Liver (tissue), 9 donors: ENCODE results near the gene CFAP100. TPM values are rescaled to one million over a fixed set of nuclear protein-coding genes. Genes with fewer than 3 reads are reported as not detected.
A peak's percentile ranks its signal among the peaks of the same experiment; 100 is the strongest.

Source experiments
- DNase-seq: peaks from one replicate; pipeline ENCODE4 v3.0.0-alpha.2; 2017; ENCODE audit warnings: low spot score
- H3K27ac ChIP-seq, 2 donors: one replicate each; pipeline ENCODE4 v1.7.0; 2013; ENCODE audit warnings: inconsistent platforms in 2 of 2, low read length in 2 of 2, control low read depth in 1 of 2, low read depth in 1 of 2, mild to moderate bottlenecking in 1 of 2
- H3K27me3 ChIP-seq, 4 donors: one replicate each; pipeline versions ENCODE4 v1.6.1 to v1.7.0; 2013; ENCODE audit warnings: low read length in 3 of 4, inconsistent platforms in 1 of 4, mild to moderate bottlenecking in 1 of 4, moderate library complexity in 1 of 4; ENCODE audit not compliant: control insufficient read depth in 4 of 4, insufficient read depth in 4 of 4
- H3K36me3 ChIP-seq, 4 donors: one replicate each; pipeline versions ENCODE4 v1.6.1 to v1.7.0; 2013; ENCODE audit warnings: low read length in 3 of 4, mild to moderate bottlenecking in 3 of 4, low read depth in 1 of 4, moderate library complexity in 1 of 4; ENCODE audit not compliant: control insufficient read depth in 4 of 4, insufficient read depth in 3 of 4
- H3K4me1 ChIP-seq, 4 donors: one replicate each; pipeline versions ENCODE4 v1.6.1 to v1.7.0; 2013; ENCODE audit warnings: low read length in 3 of 4, mild to moderate bottlenecking in 3 of 4, moderate library complexity in 1 of 4; ENCODE audit not compliant: control insufficient read depth in 4 of 4, insufficient read depth in 4 of 4
- H3K4me3 ChIP-seq, 3 donors: one replicate each; pipeline versions ENCODE4 v1.6.1 to v1.7.0; 2013; ENCODE audit warnings: low read length in 3 of 3, control low read depth in 1 of 3, low read depth in 1 of 3, mild to moderate bottlenecking in 1 of 3
- H3K9ac ChIP-seq, 2 donors: one replicate each; pipeline ENCODE4 v1.7.0; 2013; ENCODE audit warnings: low read length in 2 of 2, mild to moderate bottlenecking in 2 of 2, moderate library complexity in 2 of 2, control low read depth in 1 of 2, low read depth in 1 of 2
- H3K9me3 ChIP-seq, 4 donors: one replicate each; pipeline versions ENCODE4 v1.6.1 to v1.7.0; 2013; ENCODE audit warnings: low read length in 3 of 4; ENCODE audit not compliant: control insufficient read depth in 4 of 4
- ATF3 ChIP-seq: IDR thresholded peaks from 2 replicates; pipeline ENCODE4 v1.6.1; 2016; ENCODE audit warnings: antibody characterized with exemption
- CTCF ChIP-seq: fragments of 150-350 bp; IDR thresholded peaks from 2 replicates; pipeline ENCODE4 v1.5.1; 2017; ENCODE audit warnings: improper control_type of control experiment, low read depth, low read length; ENCODE audit not compliant: missing input control
- EGR1 ChIP-seq, 2 donors: IDR thresholded peaks; 2 replicates each; pipeline ENCODE4 v1.6.1; 2016 to 2018; ENCODE audit warnings: antibody characterized with exemption in 2 of 2, low read depth in 2 of 2
- FOXA2 ChIP-seq: IDR thresholded peaks from 2 replicates; pipeline ENCODE4 v1.6.1; 2016; ENCODE audit warnings: antibody characterized with exemption
- GABPA ChIP-seq, 2 donors: IDR thresholded peaks in 1 of 2; conservative IDR thresholded peaks in 1 of 2; 2 replicates each; pipeline ENCODE4 v1.6.1; 2016; ENCODE audit warnings: antibody characterized with exemption in 2 of 2, mild to moderate bottlenecking in 1 of 2, moderate library complexity in 1 of 2
- HNF4A ChIP-seq, 2 donors: conservative IDR thresholded peaks; 2 replicates each; pipeline ENCODE4 v1.6.1; 2016; ENCODE audit warnings: antibody characterized with exemption in 2 of 2, mild to moderate bottlenecking in 2 of 2
- JUND ChIP-seq, 2 donors: IDR thresholded peaks; 2 replicates each; pipeline ENCODE4 v1.6.1; 2016; ENCODE audit warnings: antibody characterized with exemption in 2 of 2
- MAX ChIP-seq: IDR thresholded peaks from 2 replicates; pipeline ENCODE4 v1.6.1; 2016; ENCODE audit warnings: antibody characterized with exemption
- RAD21 ChIP-seq, 2 donors: IDR thresholded peaks; 2 replicates each; pipeline ENCODE4 v1.6.1; 2016; ENCODE audit warnings: antibody characterized with exemption in 2 of 2, mild to moderate bottlenecking in 2 of 2
- REST ChIP-seq: IDR thresholded peaks from 2 replicates; pipeline ENCODE4 v1.6.1; 2016; ENCODE audit warnings: antibody characterized with exemption, mild to moderate bottlenecking
- RXRA ChIP-seq, 2 donors: IDR thresholded peaks; 2 replicates each; pipeline ENCODE4 v1.6.1; 2017 to 2018; ENCODE audit warnings: antibody characterized with exemption in 2 of 2, mild to moderate bottlenecking in 1 of 2
- SP1 ChIP-seq: IDR thresholded peaks from 2 replicates; pipeline ENCODE4 v1.6.1; 2018; ENCODE audit warnings: antibody characterized with exemption, mild to moderate bottlenecking
- TAF1 ChIP-seq: conservative IDR thresholded peaks from 2 replicates; pipeline ENCODE4 v1.6.1; 2016; ENCODE audit warnings: antibody characterized with exemption, mild to moderate bottlenecking
- YY1 ChIP-seq: IDR thresholded peaks from 2 replicates; pipeline ENCODE4 v1.6.1; 2016; ENCODE audit warnings: antibody characterized with exemption, mild to moderate bottlenecking
- ZBTB33 ChIP-seq: IDR thresholded peaks from 2 replicates; pipeline ENCODE4 v1.6.1; 2016; ENCODE audit warnings: antibody characterized with exemption
- WGBS: extraction: QIAGEN DNeasy Blood & Tissue Kit; methylation state at CpG from one replicate; pipeline ENCODE4 v1.1.7; 2013; 5-methylcytosine and 5-hydroxymethylcytosine counted together
- polyA plus RNA-seq, 2 donors: library from polyadenylated mRNA; stranded (reverse) in 1 of 2; unstranded in 1 of 2; fragments of 200-250 nt in 1 of 2; fragments of >200 nt in 1 of 2; fragmentation: Nextera tagmentation in 1 of 2; extraction: Ambion mirVana in 1 of 2; gene quantifications; one replicate each; pipeline versions ENCODE4 v1.2.1 to v1.2.3, GENCODE V29; 2013 to 2015
- total RNA-seq, 2 donors: library from RNA; depleted of rRNA; stranded (reverse); fragments of >200 nt; gene quantifications; one replicate each; pipeline ENCODE4 v1.2.3, GENCODE V29; 2014
- donor health status: healthy.
- donor health status: healthy.
- donor health status: healthy.
- donor health status: healthy.
- donor health status: healthy.

The CFAP100 gene
- total and polyA plus RNA-seq, 4 donors = not detected

GRCh38 chr3:126414961-126415660, 20.4 kb downstream of the CFAP100 start:
- no peaks in the 10 kb centered on the region for H3K4me1 ChIP-seq
- DNase-seq = no peak
- 85% methylated on average over 12 of the region's 12 CpGs for WGBS
- H3K4me3 ChIP-seq = no peak overlapping the region
- no peak overlapping the region for H3K9ac ChIP-seq
- no peaks in the 10 kb centered on the region for H3K36me3 ChIP-seq
- no peak overlapping the region for H3K27ac ChIP-seq
- TF ChIP-seq EGR1 (IDR thresholded peaks at IDR 0.05; ENCODE audit: low read depth in 2 of 2) (no peak), TAF1 (no peak), SP1 (no peak), RXRA (IDR thresholded peaks at IDR 0.05) (no peak), ZBTB33 (no peak), JUND (IDR thresholded peaks at IDR 0.05) (no peak), HNF4A (conservative IDR thresholded peaks at IDR 0.05) (no peak), MAX (no peak), CTCF (no peak), RAD21 (IDR thresholded peaks at IDR 0.05) (no peak), GABPA (IDR thresholded peaks at IDR 0.05 in 1 of 2, conservative IDR thresholded peaks at IDR 0.05 in 1 of 2) (no peak), YY1 (no peak)
- no peaks in the 10 kb centered on the region for H3K9me3 ChIP-seq
- H3K27me3 ChIP-seq = peaks cover 0 to 2% (median under 1%) of the 10 kb centered on the region in 4 donors

- Histone ChIP-seq H3K27me3 (peaks cover 0 to 2% (median under 1%) of the 10 kb centered on the region in 4 donors), H3K4me3 (no peak overlapping the region), H3K27ac (no peak overlapping the region), H3K4me1 (no peaks in the 10 kb centered on the region), H3K36me3 (no peaks in the 10 kb centered on the region), H3K9ac (no peak overlapping the region), H3K9me3 (no peaks in the 10 kb centered on the region)
- DNase-seq = peak; percentile 9
- WGBS = 50% methylated on average over 61 of the region's 61 CpGs
- TF ChIP-seq RAD21 (IDR thresholded peaks at IDR 0.05) = no peak
- no peak for TF ChIP-seq ATF3
- TF ChIP-seq FOXA2 = no peak
- no peak for TF ChIP-seq GABPA (IDR thresholded peaks at IDR 0.05 in 1 of 2, conservative IDR thresholded peaks at IDR 0.05 in 1 of 2)
- no peak for TF ChIP-seq REST
- no peak for TF ChIP-seq HNF4A (conservative IDR thresholded peaks at IDR 0.05)
- TF ChIP-seq JUND (IDR thresholded peaks at IDR 0.05) = no peak
- no peak for TF ChIP-seq ZBTB33
- no peak for TF ChIP-seq CTCF
These were observed 21.2 kb downstream of the CFAP100 start for GRCh38 chr3:126415661-126416591.
